GOT3 (cell line): ENCODE results near the gene PREX1.

Experiments
- DNase-seq: peaks from one replicate; lab custom pipeline; 2025; ENCODE audit warnings: mixed read lengths; lab: John Stamatoyannopoulos, UW

PREX1 gene

GRCh38 chr20:48734104-48734749, 93.6 kb downstream of the PREX1 start:
- DNase-seq, result no peak

GRCh38 chr20:48733296-48733790, 94.5 kb downstream of the PREX1 start:
- DNase-seq, result no peak

GRCh38 chr20:48732081-48732829, 95.5 kb downstream of the PREX1 start:
- DNase-seq, result no peak

- DNase-seq, result no peak
These were observed 96.3 kb downstream of the PREX1 start for GRCh38 chr20:48731536-48731935.

- no peak for DNase-seq
These were observed 96.8 kb downstream of the PREX1 start for GRCh38 chr20:48730977-48731376.

GRCh38 chr20:48729538-48729937, 98.3 kb downstream of the PREX1 start:
- DNase-seq, result no peak

GRCh38 chr20:48728042-48728825, 99.6 kb downstream of the PREX1 start:
- DNase-seq, result no peak

GRCh38 chr20:48727226-48727625, 100.6 kb downstream of the PREX1 start:
- DNase-seq, result no peak

- no peak for DNase-seq
These were observed 102.2 kb downstream of the PREX1 start for GRCh38 chr20:48725555-48725991.

- no peak for DNase-seq
These were observed 102.8 kb downstream of the PREX1 start for GRCh38 chr20:48724891-48725554.

- DNase-seq, result no peak
These were observed 103.4 kb downstream of the PREX1 start for GRCh38 chr20:48724382-48724781.

GRCh38 chr20:48723308-48724264, 104.2 kb downstream of the PREX1 start:
- no peak for DNase-seq

- DNase-seq, result no peak
These were observed 105.0 kb downstream of the PREX1 start for GRCh38 chr20:48722737-48723191.

- no peak for DNase-seq
These were observed 105.6 kb downstream of the PREX1 start for GRCh38 chr20:48722002-48722731.

- no peak for DNase-seq
These were observed 106.3 kb downstream of the PREX1 start for GRCh38 chr20:48721324-48722001.

- DNase-seq, result no peak
These were observed 107.4 kb downstream of the PREX1 start for GRCh38 chr20:48720256-48720985.

- DNase-seq, result no peak
These were observed 108.1 kb downstream of the PREX1 start for GRCh38 chr20:48719598-48720255.
